ENCODE data around the gene NRARP. TPM values are rescaled to one million over a fixed set of nuclear protein-coding genes. Genes with fewer than 3 reads are reported as not detected.

NRARP gene
- total and polyA plus RNA-seq, 4 donors = 2.1 to 10.8 (median 5.8) TPM

GRCh38 chr9:137295238-137295811 is 6.7 kb downstream of the NRARP start:
- TF ChIP-seq CTCF (IDR thresholded peaks at IDR 0.05; ENCODE audit: control extremely low read depth, extremely low read depth) = peak; percentile 34
- Histone ChIP-seq H3K27me3 (ENCODE audit: control insufficient read depth in 3 of 3, insufficient read depth in 3 of 3, low read length in 2 of 3) (peaks cover 0 to 32% (median 5%) of the 10 kb centered on the region in 3 donors), H3K36me3 (ENCODE audit: control insufficient read depth in 4 of 4, insufficient read depth in 4 of 4, low read length in 4 of 4) (no peaks in the 10 kb centered on the region), H3K27ac (ENCODE audit: low read depth in 1 of 2, low read length in 1 of 2) (peak overlapping the region in 1 of 2 donors; percentile 41), H3K9me3 (ENCODE audit: control insufficient read depth in 4 of 4, insufficient read depth in 3 of 4, low read length in 3 of 4) (peaks cover 0 to 6% (median 0%) of the 10 kb centered on the region in 4 donors), H3K9ac (ENCODE audit: insufficient read depth in 1 of 2, low read length in 2 of 2) (no peak overlapping the region), H3K4me1 (ENCODE audit: control insufficient read depth in 5 of 5, insufficient read depth in 5 of 5, low read length in 5 of 5) (peaks cover 0 to 27% (median 14%) of the 10 kb centered on the region in 5 donors), H3K4me3 (peak overlapping the region; percentile 30)
- ATAC-seq (ENCODE audit: insufficient read depth, low FRiP score) (peak; percentile 77), DNase-seq (peak in 1 of 3 donors; percentile 61)
- WGBS, 2 donors = 1 to 3% methylated on average over 44 to 76 of the region's 76 CpGs

- Histone ChIP-seq H3K36me3 (ENCODE audit: control insufficient read depth in 4 of 4, insufficient read depth in 4 of 4, low read length in 4 of 4) (no peaks in the 10 kb centered on the region), H3K27ac (ENCODE audit: low read depth in 1 of 2, low read length in 1 of 2) (peak overlapping the region in 1 of 2 donors; percentile 20), H3K4me3 (no peak overlapping the region), H3K27me3 (ENCODE audit: control insufficient read depth in 3 of 3, insufficient read depth in 3 of 3, low read length in 2 of 3) (peaks cover 0 to 26% (median 3%) of the 10 kb centered on the region in 3 donors), H3K4me1 (ENCODE audit: control insufficient read depth in 5 of 5, insufficient read depth in 5 of 5, low read length in 5 of 5) (peaks cover 0 to 21% (median 14%) of the 10 kb centered on the region in 5 donors), H3K9me3 (ENCODE audit: control insufficient read depth in 4 of 4, insufficient read depth in 3 of 4, low read length in 3 of 4) (peaks cover 0 to 6% (median 0%) of the 10 kb centered on the region in 4 donors), H3K9ac (ENCODE audit: insufficient read depth in 1 of 2, low read length in 2 of 2) (no peak overlapping the region)
- DNase-seq = peak in 1 of 3 donors; percentile 27
- ATAC-seq (ENCODE audit: insufficient read depth, low FRiP score) = no peak
- WGBS, 2 donors = 17 to 29% methylated on average over 35 of the region's 35 CpGs
- TF ChIP-seq CTCF (IDR thresholded peaks at IDR 0.05; ENCODE audit: control extremely low read depth, extremely low read depth) = no peak
Measured at GRCh38 chr9:137294681-137295237, 7.3 kb downstream of the NRARP start.

GRCh38 chr9:137294091-137294680 is 7.9 kb downstream of the NRARP start:
- H3K4me3 ChIP-seq = no peak overlapping the region
- DNase-seq (peak; percentile 71 to 83 (median 76)), ATAC-seq (ENCODE audit: insufficient read depth, low FRiP score) (peak; percentile 56)
- WGBS, 2 donors = 24 to 26% methylated on average over 11 of the region's 11 CpGs
- no peak for TF ChIP-seq CTCF (IDR thresholded peaks at IDR 0.05; ENCODE audit: control extremely low read depth, extremely low read depth)
- peaks cover 0 to 20% (median 0%) of the 10 kb centered on the region in 3 donors for H3K27me3 ChIP-seq (ENCODE audit: control insufficient read depth in 3 of 3, insufficient read depth in 3 of 3, low read length in 2 of 3)
- peaks cover 0 to 6% (median 0%) of the 10 kb centered on the region in 4 donors for H3K9me3 ChIP-seq (ENCODE audit: control insufficient read depth in 4 of 4, insufficient read depth in 3 of 4, low read length in 3 of 4)
- H3K9ac ChIP-seq (ENCODE audit: insufficient read depth in 1 of 2, low read length in 2 of 2) = no peak overlapping the region
- peak overlapping the region in 1 of 2 donors; percentile 88 for H3K27ac ChIP-seq (ENCODE audit: low read depth in 1 of 2, low read length in 1 of 2)
- H3K4me1 ChIP-seq (ENCODE audit: control insufficient read depth in 5 of 5, insufficient read depth in 5 of 5, low read length in 5 of 5) = peaks cover 0 to 21% (median 14%) of the 10 kb centered on the region in 5 donors
- H3K36me3 ChIP-seq (ENCODE audit: control insufficient read depth in 4 of 4, insufficient read depth in 4 of 4, low read length in 4 of 4) = no peaks in the 10 kb centered on the region
